Astrocyte (in vitro differentiated cells and primary cell): ENCODE results near the gene PLEKHA8. TPM values are rescaled to one million over a fixed set of nuclear protein-coding genes. Genes with fewer than 3 reads are reported as not detected.

Experiments
- DNase-seq: peaks from one replicate; pipeline ENCODE4 v3.0.0-alpha.2; 2010; ENCODE audit warnings: low read depth
- FAIRE-seq: peaks from 2 replicates; lab custom pipeline; 2011; peaks lifted over from hg19 to GRCh38; lab: Jason Lieb, UNC
- H2AFZ ChIP-seq: 2 replicates; pipeline ENCODE4 v1.6.0; 2012; ENCODE audit warnings: low read depth, low read length, inconsistent platforms
- H3K27ac ChIP-seq: 2 replicates; pipeline ENCODE4 v1.5.1; 2011; ENCODE audit warnings: low read depth, low read length, inconsistent platforms
- H3K27me3 ChIP-seq: 2 replicates; pipeline ENCODE4 v1.6.0; 2011; ENCODE audit warnings: low read length, inconsistent platforms; ENCODE audit not compliant: insufficient read depth
- H3K36me3 ChIP-seq: 2 replicates; pipeline ENCODE4 v1.5.1; 2011; ENCODE audit warnings: low read length, inconsistent platforms; ENCODE audit not compliant: insufficient read depth
- H3K4me1 ChIP-seq: 2 replicates; pipeline ENCODE4 v1.5.1; 2011; ENCODE audit warnings: low read length, inconsistent platforms; ENCODE audit not compliant: insufficient read depth
- H3K4me2 ChIP-seq: 2 replicates; pipeline ENCODE4 v1.6.0; 2012; ENCODE audit warnings: low read length, inconsistent platforms
- H3K4me3 ChIP-seq: 2 replicates; pipeline ENCODE4 v1.5.1; 2011; ENCODE audit warnings: low read depth, mild to moderate bottlenecking, low read length, inconsistent platforms; ENCODE audit not compliant: insufficient read depth
- H3K79me2 ChIP-seq: 2 replicates; pipeline ENCODE4 v1.6.0; 2012; ENCODE audit warnings: mild to moderate bottlenecking, low read length, inconsistent platforms; ENCODE audit not compliant: insufficient read depth
- H3K9ac ChIP-seq: 2 replicates; pipeline ENCODE4 v1.6.0; 2012; ENCODE audit warnings: mild to moderate bottlenecking, low read length, inconsistent platforms
- H3K9me3 ChIP-seq: 2 replicates; pipeline ENCODE4 v1.5.1; 2012; ENCODE audit warnings: low read depth, mild to moderate bottlenecking, low read length, inconsistent platforms; ENCODE audit not compliant: insufficient read depth
- H4K20me1 ChIP-seq: 2 replicates; pipeline ENCODE4 v1.6.0; 2012; ENCODE audit warnings: low read length, inconsistent platforms; ENCODE audit not compliant: insufficient read depth
- H3K27ac Mint-ChIP-seq: one replicate; pipeline ENCODE4 v1.8.0; 2021; ENCODE audit warnings: mild to moderate bottlenecking, mixed read lengths; ENCODE audit not compliant: unreplicated experiment
- H3K27me3 Mint-ChIP-seq: one replicate; pipeline ENCODE4 v1.8.0; 2021; ENCODE audit warnings: low read depth, mixed read lengths; ENCODE audit not compliant: unreplicated experiment
- H3K36me3 Mint-ChIP-seq: one replicate; pipeline ENCODE4 v1.8.0; 2021; ENCODE audit warnings: low read depth, mixed read lengths; ENCODE audit not compliant: unreplicated experiment
- H3K4me1 Mint-ChIP-seq: one replicate; pipeline ENCODE4 v1.8.0; 2021; ENCODE audit warnings: low read depth, mixed read lengths; ENCODE audit not compliant: unreplicated experiment
- H3K4me3 Mint-ChIP-seq: one replicate; pipeline ENCODE4 v1.8.0; 2021; ENCODE audit warnings: mild to moderate bottlenecking, moderate library complexity, mixed read lengths; ENCODE audit not compliant: unreplicated experiment
- H3K9me3 Mint-ChIP-seq: one replicate; pipeline ENCODE4 v1.8.0; 2021; ENCODE audit warnings: mild to moderate bottlenecking, mixed read lengths; ENCODE audit not compliant: unreplicated experiment
- EZH2 ChIP-seq: IDR thresholded peaks from 2 replicates; pipeline ENCODE4 v1.6.1; 2012; ENCODE audit warnings: mild to moderate bottlenecking, low read length, inconsistent platforms; ENCODE audit not compliant: insufficient read depth
- total RNA-seq: library from RNA; stranded (reverse); gene quantifications from 2 replicates; pipeline ENCODE4 v1.2.1, GENCODE V29; 2021
- TF ChIP-seq, protein P1 (sequence below): IDR thresholded peaks from 2 replicates; pipeline ENCODE4 v1.5.1; 2011; ENCODE audit warnings: low read depth, mild to moderate bottlenecking, inconsistent platforms, low read length, moderate library complexity; ENCODE audit not compliant: insufficient read depth

PLEKHA8 gene
- total RNA-seq, 1 donor from 2014 or later = 34.7 TPM

DNA sequence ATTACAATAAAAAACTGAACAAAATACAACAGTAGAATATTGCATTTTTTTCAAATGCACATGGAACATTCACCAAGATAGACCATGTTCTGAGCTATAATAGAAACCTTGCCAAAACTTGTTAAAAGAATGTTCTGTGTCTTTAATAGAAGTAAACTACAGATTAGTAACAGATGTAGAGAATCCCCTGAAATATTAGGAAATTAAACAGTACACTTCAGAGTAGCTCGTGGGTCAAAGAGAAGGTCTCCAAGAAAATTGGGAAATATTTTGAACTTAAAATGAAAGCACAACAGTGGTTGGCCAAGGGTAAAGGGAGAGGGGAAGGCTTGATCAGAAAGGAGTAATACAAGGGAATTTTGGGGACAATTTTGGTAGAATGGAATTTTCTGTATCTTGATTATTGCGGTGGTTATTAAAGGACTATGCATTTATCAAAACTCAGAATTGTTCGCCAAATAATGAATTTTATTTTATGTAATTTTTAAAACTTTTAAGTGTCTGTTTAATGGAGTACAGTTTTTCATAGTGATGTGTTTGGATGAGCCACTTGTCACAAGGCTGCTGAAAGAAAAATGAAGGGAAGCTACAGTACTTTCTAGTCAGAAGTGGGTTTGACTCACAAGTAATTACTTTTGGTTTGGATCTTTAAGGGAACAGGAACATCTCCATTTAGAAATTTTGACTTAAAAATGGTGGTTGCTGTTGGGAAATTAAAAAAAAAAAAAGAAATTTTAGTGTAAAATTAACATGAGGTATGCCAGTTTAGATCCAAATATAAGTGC lies 10.2 kb downstream of the PLEKHA8 start:
- no peaks in the 10 kb centered on the region for H3K27me3 ChIP-seq
- no peak overlapping the region for H3K9ac ChIP-seq
- H3K9me3 Mint-ChIP-seq = no peaks in the 10 kb centered on the region
- H2AFZ ChIP-seq = no peak overlapping the region
- no peak overlapping the region for H3K27ac ChIP-seq
- H3K27ac Mint-ChIP-seq = no peak overlapping the region
- DNase-seq (no peak), FAIRE-seq (no peak)
- H3K36me3 ChIP-seq = no peaks in the 10 kb centered on the region
- peaks cover 38% of the 10 kb centered on the region for H3K79me2 ChIP-seq
- H3K4me2 ChIP-seq = no peak overlapping the region
- H3K9me3 ChIP-seq = no peaks in the 10 kb centered on the region
- peaks cover 8% of the 10 kb centered on the region for H3K4me1 Mint-ChIP-seq
- no peak overlapping the region for H3K4me3 ChIP-seq
- H3K36me3 Mint-ChIP-seq = peaks cover 2% of the 10 kb centered on the region
- no peaks in the 10 kb centered on the region for H3K4me1 ChIP-seq
- H3K4me3 Mint-ChIP-seq = no peak overlapping the region
- H4K20me1 ChIP-seq = peaks cover 29% of the 10 kb centered on the region
- no peaks in the 10 kb centered on the region for H3K27me3 Mint-ChIP-seq
- TF ChIP-seq, protein P1, sequence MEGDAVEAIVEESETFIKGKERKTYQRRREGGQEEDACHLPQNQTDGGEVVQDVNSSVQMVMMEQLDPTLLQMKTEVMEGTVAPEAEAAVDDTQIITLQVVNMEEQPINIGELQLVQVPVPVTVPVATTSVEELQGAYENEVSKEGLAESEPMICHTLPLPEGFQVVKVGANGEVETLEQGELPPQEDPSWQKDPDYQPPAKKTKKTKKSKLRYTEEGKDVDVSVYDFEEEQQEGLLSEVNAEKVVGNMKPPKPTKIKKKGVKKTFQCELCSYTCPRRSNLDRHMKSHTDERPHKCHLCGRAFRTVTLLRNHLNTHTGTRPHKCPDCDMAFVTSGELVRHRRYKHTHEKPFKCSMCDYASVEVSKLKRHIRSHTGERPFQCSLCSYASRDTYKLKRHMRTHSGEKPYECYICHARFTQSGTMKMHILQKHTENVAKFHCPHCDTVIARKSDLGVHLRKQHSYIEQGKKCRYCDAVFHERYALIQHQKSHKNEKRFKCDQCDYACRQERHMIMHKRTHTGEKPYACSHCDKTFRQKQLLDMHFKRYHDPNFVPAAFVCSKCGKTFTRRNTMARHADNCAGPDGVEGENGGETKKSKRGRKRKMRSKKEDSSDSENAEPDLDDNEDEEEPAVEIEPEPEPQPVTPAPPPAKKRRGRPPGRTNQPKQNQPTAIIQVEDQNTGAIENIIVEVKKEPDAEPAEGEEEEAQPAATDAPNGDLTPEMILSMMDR = no peak
- TF ChIP-seq EZH2 = no peak

DNA sequence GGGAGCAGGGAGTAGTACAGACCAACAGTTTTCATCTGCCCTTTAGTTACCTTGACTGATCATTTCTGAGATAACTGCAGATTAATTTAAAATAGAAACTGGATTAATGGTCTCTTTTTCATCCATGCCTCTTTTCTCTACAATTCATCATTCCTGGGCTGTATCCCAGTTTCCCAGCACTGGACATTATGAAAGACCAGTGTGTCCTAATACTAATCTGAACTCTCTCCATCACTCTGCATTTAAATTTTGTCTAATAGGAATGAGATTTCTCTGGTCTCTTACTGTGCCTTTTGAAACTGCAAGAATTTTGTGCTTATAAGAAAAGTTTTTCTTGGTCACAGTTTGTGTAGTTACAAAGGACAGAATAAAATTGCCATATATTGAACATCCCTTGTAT lies 12.7 kb downstream of the PLEKHA8 start:
- DNase-seq = no peak
- no peak for FAIRE-seq
- Histone ChIP-seq H3K4me3 (no peak overlapping the region), H3K9ac (no peak overlapping the region), H3K27ac (no peak overlapping the region), H3K4me2 (no peak overlapping the region), H2AFZ (no peak overlapping the region), H3K9me3 (no peaks in the 10 kb centered on the region), H3K79me2 (peaks cover 38% of the 10 kb centered on the region), H3K4me1 (no peaks in the 10 kb centered on the region), H3K27me3 (no peaks in the 10 kb centered on the region), H3K36me3 (no peaks in the 10 kb centered on the region), H4K20me1 (peaks cover 25% of the 10 kb centered on the region)
- Mint-ChIP-seq H3K36me3 (peaks cover 7% of the 10 kb centered on the region), H3K4me3 (no peak overlapping the region), H3K27ac (no peak overlapping the region), H3K4me1 (peaks cover 8% of the 10 kb centered on the region), H3K9me3 (no peaks in the 10 kb centered on the region), H3K27me3 (no peaks in the 10 kb centered on the region)
- TF ChIP-seq, protein P1 = no peak
- no peak for TF ChIP-seq EZH2
